ENCODE results near the gene CNST.

DNA sequence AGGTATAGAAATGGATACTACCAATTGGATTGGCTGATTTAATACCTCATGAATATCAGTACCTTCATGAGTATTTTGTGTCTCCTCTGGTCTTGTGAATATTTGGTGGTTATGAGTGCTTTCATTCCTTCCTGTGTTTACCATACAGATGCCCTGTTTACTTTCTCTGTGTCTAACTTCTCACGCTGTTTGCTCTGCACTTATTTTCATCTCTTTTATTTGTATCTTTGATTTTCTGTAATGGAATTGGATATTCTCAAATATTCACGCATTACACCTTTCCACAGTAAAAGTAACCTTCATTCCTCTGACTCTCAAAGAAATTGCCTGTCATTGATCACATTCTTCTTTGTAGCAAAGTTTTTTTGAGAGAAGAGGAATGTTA lies 16.8 kb downstream of the CNST start:
- TF ChIP-seq POLR2A (IDR thresholded peaks at IDR 0.05): no peak
- TF ChIP-seq, protein P1, sequence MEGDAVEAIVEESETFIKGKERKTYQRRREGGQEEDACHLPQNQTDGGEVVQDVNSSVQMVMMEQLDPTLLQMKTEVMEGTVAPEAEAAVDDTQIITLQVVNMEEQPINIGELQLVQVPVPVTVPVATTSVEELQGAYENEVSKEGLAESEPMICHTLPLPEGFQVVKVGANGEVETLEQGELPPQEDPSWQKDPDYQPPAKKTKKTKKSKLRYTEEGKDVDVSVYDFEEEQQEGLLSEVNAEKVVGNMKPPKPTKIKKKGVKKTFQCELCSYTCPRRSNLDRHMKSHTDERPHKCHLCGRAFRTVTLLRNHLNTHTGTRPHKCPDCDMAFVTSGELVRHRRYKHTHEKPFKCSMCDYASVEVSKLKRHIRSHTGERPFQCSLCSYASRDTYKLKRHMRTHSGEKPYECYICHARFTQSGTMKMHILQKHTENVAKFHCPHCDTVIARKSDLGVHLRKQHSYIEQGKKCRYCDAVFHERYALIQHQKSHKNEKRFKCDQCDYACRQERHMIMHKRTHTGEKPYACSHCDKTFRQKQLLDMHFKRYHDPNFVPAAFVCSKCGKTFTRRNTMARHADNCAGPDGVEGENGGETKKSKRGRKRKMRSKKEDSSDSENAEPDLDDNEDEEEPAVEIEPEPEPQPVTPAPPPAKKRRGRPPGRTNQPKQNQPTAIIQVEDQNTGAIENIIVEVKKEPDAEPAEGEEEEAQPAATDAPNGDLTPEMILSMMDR (IDR thresholded peaks at IDR 0.05): no peak

All from lower leg skin (tissue), 3 donors.